Mononuclear cell (primary cell): ENCODE results near the gene CD38. TPM values are rescaled to one million over a fixed set of nuclear protein-coding genes. Genes with fewer than 3 reads are reported as not detected.
"Not testable (repeated sequence)": the region's sequence is repeated elsewhere in the genome, so short reads cannot be mapped to it uniquely, and the experiment has no call there.

Source experiments
- H3K27me3 ChIP-seq: 2 replicates; pipeline ENCODE4 v1.6.0; 2011; ENCODE audit warnings: low read length, control low read depth; ENCODE audit not compliant: insufficient read depth
- H3K4me1 ChIP-seq: 2 replicates; pipeline ENCODE4 v1.5.1; 2011; ENCODE audit warnings: mild to moderate bottlenecking, low read length, control low read depth; ENCODE audit not compliant: insufficient read depth
- H3K4me3 ChIP-seq: 2 replicates; pipeline ENCODE4 v1.5.1; 2011; ENCODE audit warnings: mild to moderate bottlenecking, low read length, moderate library complexity
- H3K9me3 ChIP-seq: 2 replicates; pipeline ENCODE4 v1.5.1; 2011; ENCODE audit warnings: low read depth, mild to moderate bottlenecking, control low read depth, low read length
- total RNA-seq: library from RNA; depleted of rRNA; stranded (reverse); fragments of >200 nt; gene quantifications from one replicate; pipeline ENCODE4 v1.2.3, GENCODE V29; 2012

The CD38 gene
- total RNA-seq, 1 donor, result 7.5 TPM

GRCh38 chr4:15855804-15856475 lies 77.8 kb downstream of the CD38 start:
- Histone ChIP-seq H3K4me3 (no peak overlapping the region), H3K4me1 (no peaks in the 10 kb centered on the region), H3K9me3 (no peaks in the 10 kb centered on the region), H3K27me3 (no peaks in the 10 kb centered on the region)

- H3K9me3 ChIP-seq, H3K27me3 ChIP-seq, H3K4me1 ChIP-seq, H3K4me3 ChIP-seq: not testable (repeated sequence)
Observed at GRCh38 chr4:15861198-15861597, 83.1 kb downstream of the CD38 start.

GRCh38 chr4:15864651-15865566 lies 86.8 kb downstream of the CD38 start:
- no peaks in the 10 kb centered on the region for H3K4me1 ChIP-seq
- no peaks in the 10 kb centered on the region for H3K27me3 ChIP-seq
- H3K4me3 ChIP-seq, result no peak overlapping the region
- no peaks in the 10 kb centered on the region for H3K9me3 ChIP-seq

GRCh38 chr4:15868111-15868510 lies 90.0 kb downstream of the CD38 start:
- no peaks in the 10 kb centered on the region for H3K27me3 ChIP-seq
- H3K4me1 ChIP-seq, result no peaks in the 10 kb centered on the region
- H3K9me3 ChIP-seq, result no peaks in the 10 kb centered on the region
- no peak overlapping the region for H3K4me3 ChIP-seq

GRCh38 chr4:15868826-15869413 lies 90.8 kb downstream of the CD38 start:
- no peak overlapping the region for H3K4me3 ChIP-seq
- H3K4me1 ChIP-seq, result no peaks in the 10 kb centered on the region
- H3K27me3 ChIP-seq, result no peaks in the 10 kb centered on the region
- no peaks in the 10 kb centered on the region for H3K9me3 ChIP-seq

- Histone ChIP-seq H3K9me3 (no peaks in the 10 kb centered on the region), H3K4me1 (no peaks in the 10 kb centered on the region), H3K4me3 (no peak overlapping the region), H3K27me3 (no peaks in the 10 kb centered on the region)
Observed at GRCh38 chr4:15870079-15870478, 92.0 kb downstream of the CD38 start.

- Histone ChIP-seq H3K4me1 (no peaks in the 10 kb centered on the region), H3K27me3 (no peaks in the 10 kb centered on the region), H3K9me3 (no peaks in the 10 kb centered on the region), H3K4me3 (no peak overlapping the region)
Observed at GRCh38 chr4:15870921-15871664, 93.0 kb downstream of the CD38 start.

- Histone ChIP-seq H3K4me3 (no peak overlapping the region), H3K9me3 (no peaks in the 10 kb centered on the region), H3K27me3 (no peaks in the 10 kb centered on the region), H3K4me1 (no peaks in the 10 kb centered on the region)
Observed at GRCh38 chr4:15873117-15873516, 95.0 kb downstream of the CD38 start.

GRCh38 chr4:15874671-15875070 lies 96.5 kb downstream of the CD38 start:
- no peak overlapping the region for H3K4me3 ChIP-seq
- H3K27me3 ChIP-seq, result no peaks in the 10 kb centered on the region
- H3K9me3 ChIP-seq, result no peaks in the 10 kb centered on the region
- H3K4me1 ChIP-seq, result no peaks in the 10 kb centered on the region

- no peaks in the 10 kb centered on the region for H3K9me3 ChIP-seq
- H3K27me3 ChIP-seq, result no peaks in the 10 kb centered on the region
- no peak overlapping the region for H3K4me3 ChIP-seq
Observed at GRCh38 chr4:15875663-15876460, 97.7 kb downstream of the CD38 start.

GRCh38 chr4:15878011-15878410 lies 99.9 kb downstream of the CD38 start:
- Histone ChIP-seq H3K4me1 (peaks cover 4% of the 10 kb centered on the region), H3K27me3 (no peaks in the 10 kb centered on the region), H3K9me3 (no peaks in the 10 kb centered on the region), H3K4me3 (no peak overlapping the region)

More at GRCh38 chr4:15875663-15876460, 97.7 kb downstream of the CD38 start:
- no peaks in the 10 kb centered on the region for H3K4me1 ChIP-seq

GRCh38 chr4:15881820-15882219 lies 103.7 kb downstream of the CD38 start:
- peaks cover 4% of the 10 kb centered on the region for H3K4me1 ChIP-seq
- H3K27me3 ChIP-seq, result no peaks in the 10 kb centered on the region
- H3K9me3 ChIP-seq, result no peaks in the 10 kb centered on the region
- H3K4me3 ChIP-seq, result no peak overlapping the region

- H3K4me1 ChIP-seq, result peaks cover 4% of the 10 kb centered on the region
- no peaks in the 10 kb centered on the region for H3K27me3 ChIP-seq
- H3K4me3 ChIP-seq, result no peak overlapping the region
- H3K9me3 ChIP-seq, result no peaks in the 10 kb centered on the region
Observed at GRCh38 chr4:15882675-15883086, 104.6 kb downstream of the CD38 start.

GRCh38 chr4:15883610-15884243 lies 105.6 kb downstream of the CD38 start:
- H3K27me3 ChIP-seq, result no peaks in the 10 kb centered on the region
- no peaks in the 10 kb centered on the region for H3K9me3 ChIP-seq
- H3K4me3 ChIP-seq, result no peak overlapping the region
- peaks cover 4% of the 10 kb centered on the region for H3K4me1 ChIP-seq
